ENCODE measurements around the gene MIOX. TPM values are rescaled to one million over a fixed set of nuclear protein-coding genes. Genes with fewer than 3 reads are reported as not detected.

MIOX gene
- total and polyA plus RNA-seq, 2 donors (not counting 3 experiments of a cell fraction or from before 2014, with no cell fraction given) = not detected

DNA sequence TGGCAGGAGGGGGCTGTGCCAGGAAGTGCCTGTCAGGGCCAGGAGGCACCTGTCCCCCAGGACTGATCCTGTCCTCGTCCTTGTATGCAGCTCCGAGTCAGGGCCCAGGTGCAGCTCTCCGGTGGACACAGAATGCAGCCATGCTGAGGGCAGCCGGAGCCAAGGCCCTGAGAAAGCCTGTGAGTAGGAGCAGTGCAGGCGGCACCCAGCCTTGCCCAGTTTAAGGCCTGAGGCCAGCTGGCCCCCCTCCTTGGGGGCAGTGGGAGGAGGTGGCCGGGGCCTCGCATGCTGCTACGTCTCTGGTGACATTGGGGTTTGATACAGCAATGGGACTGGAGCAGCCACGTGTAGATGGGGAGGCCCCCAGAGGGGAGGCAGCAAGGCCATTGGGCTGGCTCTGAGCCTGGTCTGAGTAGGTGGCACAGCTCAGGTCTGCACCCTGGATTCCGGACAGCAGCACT, 46.8 kb upstream of the MIOX start:
- intact Hi-C loops (cut with micrococcal nuclease) = no loop called here
- ChIA-PET CTCF (interaction anchor here (1.1 kb wide), 1 partner anchor 12 kb away, joined by 3 read pairs; no protein-coding TSS in a partner anchor), POLR2A (no interaction called here)
- no peak overlapping the region for H3K4me3 ChIP-seq (replicated peaks in 1 of 3; ENCODE audit: insufficient read depth in 1 of 3, low read depth in 1 of 3, low read length in 3 of 3)
- no peak for TF ChIP-seq POLR2A (IDR thresholded peaks at IDR 0.05; ENCODE audit: low read depth, low read length)
- no peak for TF ChIP-seq GATA2 (IDR thresholded peaks at IDR 0.05; ENCODE audit: insufficient read depth, insufficient read length, low read depth, low read length)
- TF ChIP-seq, protein P1, sequence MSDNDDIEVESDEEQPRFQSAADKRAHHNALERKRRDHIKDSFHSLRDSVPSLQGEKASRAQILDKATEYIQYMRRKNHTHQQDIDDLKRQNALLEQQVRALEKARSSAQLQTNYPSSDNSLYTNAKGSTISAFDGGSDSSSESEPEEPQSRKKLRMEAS (IDR thresholded peaks at IDR 0.05; ENCODE audit: insufficient read depth, insufficient read length) = no peak
- TF ChIP-seq POLR2AphosphoS5 (IDR thresholded peaks at IDR 0.05; ENCODE audit: insufficient read depth, low read depth, low read length) = no peak
- no peak for TF ChIP-seq JUN (IDR thresholded peaks at IDR 0.05; ENCODE audit: borderline replicate concordance, insufficient read depth, insufficient read length, low read depth)
- no peak for TF ChIP-seq EZH2 (IDR thresholded peaks at IDR 0.05; ENCODE audit: borderline replicate concordance, low read depth, low read length, severe bottlenecking)
- TF ChIP-seq MYC (IDR thresholded peaks at IDR 0.05; ENCODE audit: low read depth, low read length) = no peak
- TF ChIP-seq, protein P2, sequence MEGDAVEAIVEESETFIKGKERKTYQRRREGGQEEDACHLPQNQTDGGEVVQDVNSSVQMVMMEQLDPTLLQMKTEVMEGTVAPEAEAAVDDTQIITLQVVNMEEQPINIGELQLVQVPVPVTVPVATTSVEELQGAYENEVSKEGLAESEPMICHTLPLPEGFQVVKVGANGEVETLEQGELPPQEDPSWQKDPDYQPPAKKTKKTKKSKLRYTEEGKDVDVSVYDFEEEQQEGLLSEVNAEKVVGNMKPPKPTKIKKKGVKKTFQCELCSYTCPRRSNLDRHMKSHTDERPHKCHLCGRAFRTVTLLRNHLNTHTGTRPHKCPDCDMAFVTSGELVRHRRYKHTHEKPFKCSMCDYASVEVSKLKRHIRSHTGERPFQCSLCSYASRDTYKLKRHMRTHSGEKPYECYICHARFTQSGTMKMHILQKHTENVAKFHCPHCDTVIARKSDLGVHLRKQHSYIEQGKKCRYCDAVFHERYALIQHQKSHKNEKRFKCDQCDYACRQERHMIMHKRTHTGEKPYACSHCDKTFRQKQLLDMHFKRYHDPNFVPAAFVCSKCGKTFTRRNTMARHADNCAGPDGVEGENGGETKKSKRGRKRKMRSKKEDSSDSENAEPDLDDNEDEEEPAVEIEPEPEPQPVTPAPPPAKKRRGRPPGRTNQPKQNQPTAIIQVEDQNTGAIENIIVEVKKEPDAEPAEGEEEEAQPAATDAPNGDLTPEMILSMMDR (IDR thresholded peaks at IDR 0.05; ENCODE audit: extremely low read depth in 1 of 2, insufficient read depth in 1 of 2, low read depth in 1 of 2, low read length in 2 of 2) = no peak
- TF ChIP-seq FOS (IDR thresholded peaks at IDR 0.05; ENCODE audit: borderline replicate concordance, insufficient read depth, low read length) = no peak
- no peak overlapping the region for H3K27ac ChIP-seq (ENCODE audit: insufficient read depth, low read depth, low read length)
- no peaks in the 10 kb centered on the region for H3K9me3 ChIP-seq (replicated peaks; ENCODE audit: control insufficient read depth, insufficient read depth, low read length)
- peaks cover 4% of the 10 kb centered on the region for H3K4me1 ChIP-seq (ENCODE audit: control insufficient read depth, extremely low read depth, insufficient read depth, low read length)
- H2AFZ ChIP-seq (ENCODE audit: low read depth, low read length) = no peak overlapping the region
- H3K9ac ChIP-seq (replicated peaks; ENCODE audit: extremely low read depth, insufficient read depth, low read length) = no peak overlapping the region
- no peak for FAIRE-seq
- peaks cover 0 to 46% of the 10 kb centered on the region in 2 experiments for H3K36me3 ChIP-seq (ENCODE audit: control insufficient read depth in 2 of 2, extremely low read depth in 1 of 2, insufficient read depth in 2 of 2, low read length in 2 of 2)
- H4K20me1 ChIP-seq (replicated peaks; ENCODE audit: control insufficient read depth, extremely low read depth, insufficient read depth, low read length) = no peaks in the 10 kb centered on the region
- DNase-seq (ENCODE audit: low read depth, low spot score) = no peak
- H3K79me2 ChIP-seq (ENCODE audit: control insufficient read depth, insufficient read depth, low read length) = no peaks in the 10 kb centered on the region
- H3K27me3 ChIP-seq (ENCODE audit: control insufficient read depth in 2 of 2, insufficient read depth in 2 of 2, low read length in 2 of 2) = no peaks in the 10 kb centered on the region
- no peak overlapping the region for H3K4me2 ChIP-seq (ENCODE audit: insufficient read depth, low read length)
- dilution Hi-C loops (cut with MboI; ENCODE audit: extremely low pct_ligation_motif_present, low sequenced_read_pairs) = no loop called here
- BruUV-seq (replicated peaks) = no TSS peak
- no peaks in the 10 kb centered on the region for H3K9me1 ChIP-seq (replicated peaks; ENCODE audit: control insufficient read depth, extremely low read depth, insufficient read depth, low read length)
